Colonic mucosa (tissue), 4 donors: Measurements from ENCODE around the gene PCDHGB3. TPM values are rescaled to one million over a fixed set of nuclear protein-coding genes. Genes with fewer than 3 reads are reported as not detected.
"Not testable (repeated sequence)": the region's sequence is repeated elsewhere in the genome, so short reads cannot be mapped to it uniquely, and the experiment has no call there.

Experiments
- DNase-seq: peaks from one replicate; pipeline ENCODE4 v3.0.0-alpha.2; 2020
- H3K27ac ChIP-seq: fragments of 200-600 bp; one replicate; pipeline ENCODE4 v1.8.0; 2021
- H3K27me3 ChIP-seq: fragments of 200-600 bp; one replicate; pipeline ENCODE4 v1.8.0; 2021
- H3K36me3 ChIP-seq: fragments of 200-600 bp; one replicate; pipeline ENCODE4 v1.8.0; 2021
- H3K4me1 ChIP-seq: fragments of 200-600 bp; one replicate; pipeline ENCODE4 v1.8.0; 2021; ENCODE audit warnings: mild to moderate bottlenecking
- H3K4me3 ChIP-seq: fragments of 200-600 bp; one replicate; pipeline ENCODE4 v1.8.0; 2021
- H3K9ac ChIP-seq, 2 donors: one replicate each; pipeline ENCODE4 v1.7.0; 2013; ENCODE audit warnings: control low read depth in 2 of 2, low read depth in 2 of 2, low read length in 2 of 2
- H3K9me3 ChIP-seq: fragments of 200-600 bp; one replicate; pipeline ENCODE4 v1.8.0; 2021
- intact Hi-C: fragments of 100-400 bp; cut with DNase I; formaldehyde crosslinking; loops from one replicate; pipeline ENCODE4 v1.14.1; 2022
- total RNA-seq, 2 donors: library from RNA; stranded (reverse); fragmentation: NEBNext Ultra II Directional in 1 of 2; extraction: Animal tissue kit (Norgen Biotek cat#: 25700) in 1 of 2; gene quantifications; one replicate each; pipeline ENCODE4 v1.2.1, GENCODE V29; 2021
- TF ChIP-seq, protein P1 (sequence below): fragments of 200-600 bp; IDR thresholded peaks from one replicate; pipeline ENCODE4 v1.8.0; 2022; ENCODE audit warnings: antibody characterized with exemption, mild to moderate bottlenecking
- donor health status: healthy.
- donor health status: DM: no; HTN: no; CAD: no.
- donor health status: DM: no; HTN: no; CAD: no.

PCDHGB3 gene
- total RNA-seq, 2 donors from 2014 or later = 0.57 to 1.1 TPM

GRCh38 chr5:141338538-141339306 is 31.3 kb upstream of the PCDHGB3 start, which contains the start of gene PCDHGA2:
Gene PCDHGA2, plus strand, starts transcription at chr5:141338760.
- no peaks in the 10 kb centered on the region for H3K9me3 ChIP-seq
- H3K36me3 ChIP-seq = no peaks in the 10 kb centered on the region
- H3K27me3 ChIP-seq = no peaks in the 10 kb centered on the region
- H3K9ac ChIP-seq = no peak within 1 kb of the TSS
- H3K4me1 ChIP-seq = no peaks in the 10 kb centered on the region
- DNase-seq = no peak
- H3K4me3 ChIP-seq = no peak within 1 kb of the TSS
- intact Hi-C loops = no loop called here
- no peak within 1 kb of the TSS for H3K27ac ChIP-seq
- TF ChIP-seq, protein P1, sequence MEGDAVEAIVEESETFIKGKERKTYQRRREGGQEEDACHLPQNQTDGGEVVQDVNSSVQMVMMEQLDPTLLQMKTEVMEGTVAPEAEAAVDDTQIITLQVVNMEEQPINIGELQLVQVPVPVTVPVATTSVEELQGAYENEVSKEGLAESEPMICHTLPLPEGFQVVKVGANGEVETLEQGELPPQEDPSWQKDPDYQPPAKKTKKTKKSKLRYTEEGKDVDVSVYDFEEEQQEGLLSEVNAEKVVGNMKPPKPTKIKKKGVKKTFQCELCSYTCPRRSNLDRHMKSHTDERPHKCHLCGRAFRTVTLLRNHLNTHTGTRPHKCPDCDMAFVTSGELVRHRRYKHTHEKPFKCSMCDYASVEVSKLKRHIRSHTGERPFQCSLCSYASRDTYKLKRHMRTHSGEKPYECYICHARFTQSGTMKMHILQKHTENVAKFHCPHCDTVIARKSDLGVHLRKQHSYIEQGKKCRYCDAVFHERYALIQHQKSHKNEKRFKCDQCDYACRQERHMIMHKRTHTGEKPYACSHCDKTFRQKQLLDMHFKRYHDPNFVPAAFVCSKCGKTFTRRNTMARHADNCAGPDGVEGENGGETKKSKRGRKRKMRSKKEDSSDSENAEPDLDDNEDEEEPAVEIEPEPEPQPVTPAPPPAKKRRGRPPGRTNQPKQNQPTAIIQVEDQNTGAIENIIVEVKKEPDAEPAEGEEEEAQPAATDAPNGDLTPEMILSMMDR = no peak

DNA sequence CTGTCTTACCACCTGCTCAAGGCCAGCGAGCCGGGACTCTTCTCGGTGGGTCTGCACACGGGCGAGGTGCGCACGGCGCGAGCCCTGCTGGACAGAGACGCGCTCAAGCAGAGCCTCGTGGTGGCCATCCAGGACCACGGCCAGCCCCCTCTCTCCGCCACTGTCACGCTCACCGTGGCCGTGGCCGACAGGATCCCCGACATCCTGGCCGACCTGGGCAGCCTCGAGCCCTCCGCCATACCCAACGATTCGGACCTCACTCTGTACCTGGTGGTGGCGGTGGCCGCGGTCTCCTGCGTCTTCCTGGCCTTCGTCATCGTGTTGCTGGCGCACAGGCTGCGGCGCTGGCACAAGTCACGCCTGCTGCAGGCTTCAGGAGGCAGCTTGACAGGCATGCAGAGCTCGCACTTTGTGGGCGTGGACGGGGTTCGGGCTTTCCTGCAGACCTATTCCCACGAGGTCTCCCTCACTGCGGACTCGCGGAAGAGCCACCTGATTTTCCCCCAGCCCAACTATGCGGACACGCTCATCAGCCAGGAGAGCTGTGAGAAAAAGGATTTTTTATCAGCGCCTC is 29.2 kb upstream of the PCDHGB3 start:
- H3K36me3 ChIP-seq, H3K9ac ChIP-seq, DNase-seq, H3K27me3 ChIP-seq, H3K27ac ChIP-seq, H3K4me3 ChIP-seq, H3K9me3 ChIP-seq, H3K4me1 ChIP-seq, intact Hi-C loops: not testable (repeated sequence)

- H3K27me3 ChIP-seq = no peaks in the 10 kb centered on the region
- TF ChIP-seq, protein P1 = no peak
These were observed 27.3 kb upstream of the PCDHGB3 start for GRCh38 chr5:141342773-141343172.

GRCh38 chr5:141343242-141343952 is 26.6 kb upstream of the PCDHGB3 start, which contains the start of gene PCDHGA3:
Gene PCDHGA3, plus strand, starts transcription at chr5:141343829. Its CDS starts 205 bp downstream, at chr5:141344034.
- no peaks in the 10 kb centered on the region for H3K27me3 ChIP-seq
- H3K9ac ChIP-seq = no peak within 1 kb of the TSS
- H3K36me3 ChIP-seq = no peaks in the 10 kb centered on the region
- H3K4me3 ChIP-seq = no peak within 1 kb of the TSS
- no peak for DNase-seq
- H3K9me3 ChIP-seq = no peaks in the 10 kb centered on the region
- no peak within 1 kb of the TSS for H3K27ac ChIP-seq
- intact Hi-C loops = no loop called here
- H3K4me1 ChIP-seq = no peaks in the 10 kb centered on the region
- TF ChIP-seq, protein P1 = no peak

More at GRCh38 chr5:141342773-141343172, 27.3 kb upstream of the PCDHGB3 start:
- Histone ChIP-seq H3K36me3 (no peaks in the 10 kb centered on the region), H3K9ac (no peak overlapping the region), H3K27ac (no peak overlapping the region), H3K9me3 (no peaks in the 10 kb centered on the region), H3K4me1 (no peaks in the 10 kb centered on the region), H3K4me3 (no peak overlapping the region)
- intact Hi-C loops = no loop called here
- no peak for DNase-seq

GRCh38 chr5:141343953-141344463 is 26.0 kb upstream of the PCDHGB3 start:
- no peak for DNase-seq
- Histone ChIP-seq H3K36me3 (no peaks in the 10 kb centered on the region), H3K9ac (no peak overlapping the region), H3K4me3 (no peak overlapping the region), H3K27me3 (no peaks in the 10 kb centered on the region), H3K4me1 (no peaks in the 10 kb centered on the region), H3K9me3 (no peaks in the 10 kb centered on the region), H3K27ac (no peak overlapping the region)
- TF ChIP-seq, protein P1 = no peak
- intact Hi-C loops = no loop called here
